A673 (cell line): Measurements from ENCODE around the gene TGM3. TPM values are rescaled to one million over a fixed set of nuclear protein-coding genes. Genes with fewer than 3 reads are reported as not detected.

Source experiments
- BruUV-seq: library from RNA; stranded (reverse); fragments of 400-500 nt; replicated peaks from 2 replicates; lab custom pipeline; 2021; lab: Mats Ljungman, UMichigan
- CTCF ChIA-PET: fragments of 300-600 bp; sonication (Branson Sonifier 250); formaldehyde crosslinking; loops from one replicate; lab custom pipeline; 2022; ENCODE audit warnings: antibody characterized with exemption; lab: Charles Lee
- POLR2A ChIA-PET: fragments of 300-600 bp; sonication (Branson Sonifier 250); formaldehyde crosslinking; loops from one replicate; lab custom pipeline; 2022; ENCODE audit warnings: antibody characterized with exemption; ENCODE audit not compliant: low non-redundant PET; lab: Charles Lee
- DNase-seq: peaks from one replicate; pipeline ENCODE4 v3.0.0-alpha.2; 2015; ENCODE audit warnings: low spot score
- H3K27ac ChIP-seq: fragments of 200-600 bp; sonication (generic); 2 replicates; pipeline ENCODE4 v1.5.1; 2016; ENCODE audit warnings: mixed run types, low read depth, mild to moderate bottlenecking, mixed read lengths, antibody characterized with exemption, low read length; ENCODE audit not compliant: poor library complexity, severe bottlenecking
- H3K27me3 ChIP-seq: fragments of 200-600 bp; sonication (generic); replicated peaks from 2 replicates; pipeline ENCODE4 v1.6.1; 2017; ENCODE audit warnings: mixed run types, low read depth, mild to moderate bottlenecking, mixed read lengths, antibody characterized with exemption, low read length; ENCODE audit not compliant: insufficient read depth, poor library complexity
- H3K36me3 ChIP-seq: fragments of 200-600 bp; sonication (generic); 2 replicates; pipeline ENCODE4 v1.6.1; 2016; ENCODE audit warnings: mixed run types, mild to moderate bottlenecking, mixed read lengths, antibody characterized with exemption, low read length; ENCODE audit not compliant: insufficient read depth, poor library complexity, severe bottlenecking
- H3K4me1 ChIP-seq: fragments of 200-600 bp; sonication (generic); 2 replicates; pipeline ENCODE4 v1.6.1; 2017; ENCODE audit warnings: mixed run types, mild to moderate bottlenecking, mixed read lengths, antibody characterized with exemption, low read length; ENCODE audit not compliant: insufficient read depth, poor library complexity, severe bottlenecking
- H3K4me3 ChIP-seq: fragments of 200-600 bp; sonication (generic); 2 replicates; pipeline ENCODE4 v1.5.1; 2016; ENCODE audit warnings: low read depth, mixed run types, mild to moderate bottlenecking, mixed read lengths, low read length; ENCODE audit not compliant: poor library complexity, severe bottlenecking
- H3K9me3 ChIP-seq: fragments of 200-600 bp; sonication (generic); 2 replicates; pipeline ENCODE4 v1.6.1; 2016; ENCODE audit warnings: mixed run types, low read depth, mild to moderate bottlenecking, mixed read lengths, antibody characterized with exemption, low read length; ENCODE audit not compliant: poor library complexity, severe bottlenecking
- CTCF ChIP-seq: fragments of 300-800, 200-600 bp; sonication (generic); conservative IDR thresholded peaks from 2 replicates; pipeline ENCODE4 v1.5.1; 2017; ENCODE audit warnings: low read depth, mild to moderate bottlenecking, antibody characterized with exemption, low read length, moderate library complexity, mixed read lengths
- EZH2 ChIP-seq: fragments of 200-600 bp; sonication (generic); IDR thresholded peaks from 2 replicates; pipeline ENCODE4 v1.6.1; 2017; ENCODE audit warnings: borderline replicate concordance, low read depth, mild to moderate bottlenecking, mixed read lengths, antibody characterized with exemption, low read length; ENCODE audit not compliant: poor library complexity, severe bottlenecking
- intact Hi-C: fragments of 100-400 bp; cut with micrococcal nuclease; formaldehyde crosslinking; loops from one replicate; pipeline ENCODE4 v1.10.0; 2022; ENCODE audit not compliant: unreplicated experiment
- total RNA-seq: library from RNA; stranded (reverse); gene quantifications from 2 replicates; pipeline ENCODE4 v1.2.3, GENCODE V29; 2021

Gene TGM3
- total RNA-seq, 1 experiment from 2014 or later, result 0.11 TPM

- H3K27me3 ChIP-seq, result peaks cover 6% of the 10 kb centered on the region
- H3K9me3 ChIP-seq, result peaks cover 4% of the 10 kb centered on the region
- CTCF ChIA-PET, result no interaction called here
- no peaks in the 10 kb centered on the region for H3K36me3 ChIP-seq
- intact Hi-C loops, result no loop called here
- no peaks in the 10 kb centered on the region for H3K4me1 ChIP-seq
- BruUV-seq, result no TSS peak
- POLR2A ChIA-PET, result no interaction called here
- TF ChIP-seq CTCF (no peak), EZH2 (no peak)
- no peak for DNase-seq
- no peak overlapping the region for H3K27ac ChIP-seq
- no peak overlapping the region for H3K4me3 ChIP-seq
Observed at GRCh38 chr20:2368621-2369020, 72.8 kb downstream of the TGM3 start.

- H3K9me3 ChIP-seq, result peaks cover 4% of the 10 kb centered on the region
- ChIA-PET CTCF (interaction anchor here (0.5 kb wide), 1 partner anchor 149 kb away, joined by 3 read pairs; no protein-coding TSS in a partner anchor), POLR2A (no interaction called here)
- BruUV-seq, result no TSS peak
- no peaks in the 10 kb centered on the region for H3K36me3 ChIP-seq
- peaks cover 10% of the 10 kb centered on the region for H3K27me3 ChIP-seq
- intact Hi-C loops, result no loop called here
- H3K4me3 ChIP-seq, result no peak overlapping the region
- no peak for DNase-seq
- H3K4me1 ChIP-seq, result no peaks in the 10 kb centered on the region
- no peak for TF ChIP-seq EZH2
- TF ChIP-seq CTCF, result no peak
- no peak overlapping the region for H3K27ac ChIP-seq
Observed at GRCh38 chr20:2373098-2373497, 77.3 kb downstream of the TGM3 start.

GRCh38 chr20:2374346-2375125 lies 78.7 kb downstream of the TGM3 start:
- TF ChIP-seq CTCF (no peak), EZH2 (no peak)
- no TSS peak for BruUV-seq
- Histone ChIP-seq H3K36me3 (no peaks in the 10 kb centered on the region), H3K9me3 (no peaks in the 10 kb centered on the region), H3K4me1 (no peaks in the 10 kb centered on the region), H3K27ac (no peak overlapping the region), H3K4me3 (no peak overlapping the region), H3K27me3 (peaks cover 11% of the 10 kb centered on the region)
- intact Hi-C loops, result no loop called here
- ChIA-PET CTCF (no interaction called here), POLR2A (interaction anchor here (0.5 kb wide), 1 partner anchor 195 kb away, joined by 3 read pairs; no protein-coding TSS in a partner anchor)
- DNase-seq, result no peak
